Aorta (tissue), 5 donors: Measurements from ENCODE around the gene B3GALNT2. TPM values are rescaled to one million over a fixed set of nuclear protein-coding genes. Genes with fewer than 3 reads are reported as not detected.
"Not testable (repeated sequence)": the region's sequence is repeated elsewhere in the genome, so short reads cannot be mapped to it uniquely, and the experiment has no call there.

Experiments
- ATAC-seq: fragments of 200-7000 bp; cut with Tn5 transposase; one replicate; pipeline ENCODE4 v1.9.1; 2022; ENCODE audit warnings: moderate library complexity; ENCODE audit not compliant: low FRiP score
- DNase-seq, 2 donors: peaks; one replicate each; pipeline ENCODE4 v3.0.0-alpha.2; 2020
- H3K27ac ChIP-seq, 2 donors: one replicate each; pipeline ENCODE4 v1.5.1; 2013; ENCODE audit warnings: low read length in 2 of 2, mild to moderate bottlenecking in 2 of 2, moderate library complexity in 2 of 2, control low read depth in 1 of 2, inconsistent platforms in 1 of 2, low read depth in 1 of 2
- H3K27me3 ChIP-seq, 2 donors: one replicate each; pipeline ENCODE4 v1.6.1; 2013; ENCODE audit warnings: control low read depth in 1 of 2, low read length in 1 of 2, mild to moderate bottlenecking in 1 of 2, moderate library complexity in 1 of 2; ENCODE audit not compliant: insufficient read depth in 2 of 2, control insufficient read depth in 1 of 2
- H3K36me3 ChIP-seq, 2 donors: one replicate each; pipeline ENCODE4 v1.6.1; 2013; ENCODE audit warnings: control low read depth in 1 of 2, low read length in 1 of 2, mild to moderate bottlenecking in 1 of 2; ENCODE audit not compliant: insufficient read depth in 2 of 2, control insufficient read depth in 1 of 2
- H3K4me1 ChIP-seq, 2 donors: one replicate each; pipeline ENCODE4 v1.6.1; 2013; ENCODE audit warnings: low read length in 2 of 2, control low read depth in 1 of 2, mild to moderate bottlenecking in 1 of 2, moderate library complexity in 1 of 2; ENCODE audit not compliant: insufficient read depth in 2 of 2, control insufficient read depth in 1 of 2
- H3K4me3 ChIP-seq, 2 donors: one replicate each; pipeline ENCODE4 v1.5.1; 2013; ENCODE audit warnings: low read length in 2 of 2, control low read depth in 1 of 2, mild to moderate bottlenecking in 1 of 2
- H3K9me3 ChIP-seq: one replicate; pipeline ENCODE4 v1.6.1; 2013; ENCODE audit warnings: mild to moderate bottlenecking, low read length; ENCODE audit not compliant: control insufficient read depth
- WGBS, 2 donors: extraction: QIAGEN DNeasy Blood & Tissue Kit; methylation state at CpG; one replicate each; pipeline ENCODE4 v1.1.7; 2013; 5-methylcytosine and 5-hydroxymethylcytosine counted together
- intact Hi-C, 2 donors: fragments of 100-400 bp; cut with DNase I; formaldehyde crosslinking; loops; one replicate each; pipeline versions ENCODE4 v1.14.2 to v1.15.0; 2022
- polyA plus RNA-seq, 2 donors: library from polyadenylated mRNA; stranded (reverse); fragments of 200-250 nt; gene quantifications; one replicate each; pipeline ENCODE4 v1.2.3, GENCODE V29; 2013
- total RNA-seq, 2 donors: library from RNA; stranded (reverse); fragmentation: NEBNext Ultra II Directional; extraction: Animal tissue kit (Norgen Biotek cat#: 25700); gene quantifications; one replicate each; pipeline ENCODE4 v1.2.1, GENCODE V29; 2021
- donor health status: healthy with polysubstance abuse.
- donor health status: Bipolar disorder and iron deficiency.
- donor health status: DM: no; HTN: no; CAD: no.
- donor health status: DM: no; HTN: no; CAD: no.
- donor health status: DM: yes; HTN: yes; CAD: no.

Gene B3GALNT2
- total and polyA plus RNA-seq, 4 donors: 10.0 to 44.6 (median 24.7) TPM

DNA sequence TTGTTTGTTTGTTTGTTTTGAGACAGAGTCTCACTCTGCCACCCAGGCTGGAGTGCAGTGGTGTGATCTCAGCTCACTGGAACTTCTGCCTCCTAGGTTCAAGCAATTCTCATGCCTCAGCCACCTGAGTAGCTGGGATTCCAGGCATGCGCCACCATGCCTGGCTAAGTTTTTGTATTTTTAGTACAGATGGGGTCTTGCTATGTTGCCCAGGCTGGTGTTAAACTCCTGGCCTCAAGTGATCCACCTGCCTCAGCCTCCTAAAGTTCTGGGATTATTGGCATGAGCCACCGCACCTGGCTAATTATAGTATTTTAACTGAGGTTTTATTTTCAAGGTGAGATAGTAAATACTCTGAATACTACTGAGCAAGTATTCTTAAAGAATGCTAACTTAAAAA lies 34.4 kb downstream of the B3GALNT2 start:
- H3K4me1 ChIP-seq, H3K36me3 ChIP-seq, H3K4me3 ChIP-seq, intact Hi-C loops, H3K9me3 ChIP-seq, H3K27me3 ChIP-seq, DNase-seq, ATAC-seq, H3K27ac ChIP-seq: not testable (repeated sequence)
- 95 to 96% methylated on average over 2 of the region's 2 CpGs for WGBS, 2 donors

DNA sequence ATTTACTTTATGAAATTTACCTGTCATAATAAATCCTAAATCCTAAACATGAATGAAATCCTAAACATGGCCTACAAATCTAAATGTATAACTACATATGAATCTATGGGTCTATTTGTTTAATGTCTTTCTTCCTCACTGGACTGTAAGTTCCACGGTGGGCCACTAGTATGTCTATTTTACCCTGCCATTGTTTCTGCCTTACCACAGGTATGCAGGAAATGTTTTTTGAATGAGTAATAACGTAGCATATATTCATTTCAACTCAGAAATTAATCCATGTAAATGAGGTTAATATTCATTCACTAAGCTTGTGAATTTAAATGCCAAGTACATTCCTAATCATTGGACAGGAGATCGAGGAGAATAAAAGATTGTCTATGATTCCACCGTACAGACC lies 35.3 kb downstream of the B3GALNT2 start:
- 86 to 90% methylated on average over 4 of the region's 4 CpGs for WGBS, 2 donors
- Histone ChIP-seq H3K4me1 (no peaks in the 10 kb centered on the region), H3K9me3 (no peaks in the 10 kb centered on the region), H3K27ac (no peak overlapping the region), H3K27me3 (no peaks in the 10 kb centered on the region), H3K36me3 (peaks cover 0 to 3% of the 10 kb centered on the region in 2 donors), H3K4me3 (no peak overlapping the region)
- DNase-seq (no peak), ATAC-seq (no peak)
- intact Hi-C loops: no loop called here

DNA sequence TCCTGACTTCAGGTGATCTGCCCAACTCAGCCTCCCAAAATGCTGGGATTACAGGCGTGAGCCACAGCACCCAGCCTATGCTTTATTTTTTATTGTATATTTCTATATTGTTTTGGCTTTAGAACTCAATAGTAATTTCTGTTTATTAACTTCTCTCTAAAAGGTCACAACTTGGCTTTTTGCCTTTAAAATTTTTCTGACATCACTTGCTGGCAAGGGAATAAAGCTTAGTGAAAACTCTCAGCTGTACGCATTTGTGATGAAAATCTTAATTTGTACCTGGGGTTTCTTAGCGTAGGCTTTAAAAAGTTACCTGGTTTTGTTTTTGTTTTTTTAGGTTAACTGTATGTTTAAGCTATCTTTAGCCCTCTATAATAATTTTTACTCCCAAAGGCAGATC lies 36.2 kb downstream of the B3GALNT2 start:
- no peaks in the 10 kb centered on the region for H3K4me1 ChIP-seq
- no peak overlapping the region for H3K4me3 ChIP-seq
- no peaks in the 10 kb centered on the region for H3K9me3 ChIP-seq
- DNase-seq (no peak), ATAC-seq (no peak)
- peaks cover 0 to 3% of the 10 kb centered on the region in 2 donors for H3K36me3 ChIP-seq
- no peaks in the 10 kb centered on the region for H3K27me3 ChIP-seq
- no peak overlapping the region for H3K27ac ChIP-seq
- intact Hi-C loops: no loop called here
- WGBS, 2 donors: 32 to 42% methylated on average over 3 of the region's 3 CpGs

- ATAC-seq (no peak), DNase-seq (no peak)
- Histone ChIP-seq H3K4me1 (no peaks in the 10 kb centered on the region), H3K36me3 (peaks cover under 1 to 4% of the 10 kb centered on the region in 2 donors), H3K9me3 (no peaks in the 10 kb centered on the region), H3K27me3 (no peaks in the 10 kb centered on the region), H3K27ac (no peak overlapping the region), H3K4me3 (no peak overlapping the region)
- intact Hi-C loops: no loop called here
- 99% methylated on average over 3 of the region's 3 CpGs for WGBS, 2 donors
Measured at GRCh38 chr1:235465066-235465465, 39.2 kb downstream of the B3GALNT2 start.

- WGBS, 2 donors: 96 to 98% methylated on average over 3 of the region's 3 CpGs
- DNase-seq, H3K4me3 ChIP-seq, H3K27ac ChIP-seq, H3K36me3 ChIP-seq, H3K9me3 ChIP-seq, H3K27me3 ChIP-seq, H3K4me1 ChIP-seq, ATAC-seq, intact Hi-C loops: not testable (repeated sequence)
Measured at GRCh38 chr1:235462832-235463231, 41.4 kb downstream of the B3GALNT2 start.

GRCh38 chr1:235461954-235462353 lies 42.3 kb downstream of the B3GALNT2 start:
- intact Hi-C loops: no loop called here
- WGBS, 2 donors: 79 to 85% methylated on average over 1 of the region's 1 CpG

GRCh38 chr1:235460770-235461169 lies 43.5 kb downstream of the B3GALNT2 start:
- intact Hi-C loops: no loop called here
- no peak for ATAC-seq
- H3K4me3 ChIP-seq: no peak overlapping the region
- no peaks in the 10 kb centered on the region for H3K4me1 ChIP-seq
- WGBS, 2 donors: 91 to 93% methylated on average over 5 of the region's 5 CpGs
- no peaks in the 10 kb centered on the region for H3K27me3 ChIP-seq
- no peak for DNase-seq
- no peak overlapping the region for H3K27ac ChIP-seq
- H3K36me3 ChIP-seq: peaks cover 0 to 4% of the 10 kb centered on the region in 2 donors
- H3K9me3 ChIP-seq: no peaks in the 10 kb centered on the region

More at GRCh38 chr1:235461954-235462353, 42.3 kb downstream of the B3GALNT2 start:
- no peaks in the 10 kb centered on the region for H3K9me3 ChIP-seq
- ATAC-seq (no peak), DNase-seq (no peak)
- no peaks in the 10 kb centered on the region for H3K27me3 ChIP-seq
- H3K4me1 ChIP-seq: no peaks in the 10 kb centered on the region
- no peak overlapping the region for H3K27ac ChIP-seq
- no peak overlapping the region for H3K4me3 ChIP-seq
- peaks cover 0 to 4% of the 10 kb centered on the region in 2 donors for H3K36me3 ChIP-seq

GRCh38 chr1:235457856-235458255 lies 46.4 kb downstream of the B3GALNT2 start:
- ATAC-seq, H3K36me3 ChIP-seq, H3K4me1 ChIP-seq, intact Hi-C loops, H3K4me3 ChIP-seq, H3K27me3 ChIP-seq, H3K9me3 ChIP-seq, DNase-seq, H3K27ac ChIP-seq: not testable (repeated sequence)
- WGBS, 2 donors: 85 to 89% methylated on average over 7 of the region's 7 CpGs

- no peak overlapping the region for H3K27ac ChIP-seq
- H3K9me3 ChIP-seq: no peaks in the 10 kb centered on the region
- no peak for DNase-seq
- H3K36me3 ChIP-seq: peaks cover 2 to 5% of the 10 kb centered on the region in 2 donors
- H3K4me1 ChIP-seq: no peaks in the 10 kb centered on the region
- no peak overlapping the region for H3K4me3 ChIP-seq
- H3K27me3 ChIP-seq: no peaks in the 10 kb centered on the region
- ATAC-seq: no peak
- WGBS, 2 donors: 49 to 59% methylated on average over 4 of the region's 4 CpGs
- intact Hi-C loops: no loop called here
Measured at GRCh38 chr1:235455823-235456222, 48.4 kb downstream of the B3GALNT2 start.
